GM19193 (cell line): ENCODE data around the gene GRIN1.

Source experiments
- POLR2A ChIP-seq: IDR thresholded peaks from 4 replicates; pipeline ENCODE4 v1.6.1; 2011; ENCODE audit not compliant: insufficient read depth, insufficient read length; ENCODE audit errors: extremely low read depth

GRIN1 gene

GRCh38 chr9:137213160-137214060 is 74.5 kb downstream of the GRIN1 start:
- TF ChIP-seq POLR2A = no peak

GRCh38 chr9:137214620-137215019 is 75.7 kb downstream of the GRIN1 start:
- TF ChIP-seq POLR2A = no peak

- TF ChIP-seq POLR2A = no peak
Observed at GRCh38 chr9:137215196-137215986, 76.4 kb downstream of the GRIN1 start.

- TF ChIP-seq POLR2A = no peak
Observed at GRCh38 chr9:137216188-137216965, 77.4 kb downstream of the GRIN1 start.

- peak; percentile 5 for TF ChIP-seq POLR2A
Observed at GRCh38 chr9:137217276-137218211, 78.6 kb downstream of the GRIN1 start.

GRCh38 chr9:137218212-137218753 is 79.3 kb downstream of the GRIN1 start:
- no peak for TF ChIP-seq POLR2A
